ENCODE results near the gene DAPK2. TPM values are rescaled to one million over a fixed set of nuclear protein-coding genes. Genes with fewer than 3 reads are reported as not detected.

Gene DAPK2
- total and polyA plus RNA-seq, 2 of the 4 experiments (the other 2 are of a cell fraction), result 0.34 to 0.36 TPM

DNA sequence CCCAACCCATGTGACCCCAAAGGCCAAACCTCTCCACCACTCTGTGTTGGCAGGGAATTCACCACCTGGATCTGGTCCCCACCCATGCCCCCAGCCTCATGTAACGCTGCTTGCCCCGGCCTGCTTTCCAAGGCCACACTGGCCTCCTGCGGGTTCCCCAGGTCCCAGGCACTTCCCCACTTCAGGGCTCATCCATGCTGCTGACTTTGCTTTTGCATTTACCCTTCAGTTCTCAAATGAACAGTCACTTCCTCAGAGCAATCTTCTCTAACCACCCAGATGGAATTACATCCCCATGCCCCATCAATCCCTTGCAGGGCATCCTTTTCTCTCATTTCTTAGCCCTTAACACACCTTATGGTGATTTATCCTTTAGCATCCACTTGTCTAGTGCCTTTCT lies 9.2 kb downstream of the DAPK2 start:
- Histone ChIP-seq H2BK5ac (ENCODE audit: low read depth, low read length, poor library complexity, severe bottlenecking) (no peak overlapping the region), H3K36me3 (ENCODE audit: control insufficient read depth, insufficient read depth, low read length) (no peaks in the 10 kb centered on the region), H3K4me3 (ENCODE audit: insufficient read depth, low read depth, low read length) (no peak overlapping the region), H3K56ac (ENCODE audit: extremely low read depth, insufficient read depth, low read length) (no peak overlapping the region), H2AFZ (replicated peaks; ENCODE audit: low read length, poor library complexity) (no peak overlapping the region), H3K9me1 (ENCODE audit: insufficient read depth, low read length) (no peaks in the 10 kb centered on the region), H3K23ac (ENCODE audit: low read depth, low read length) (no peak overlapping the region), H2AK9ac (replicated peaks; ENCODE audit: low read depth, low read length, poor library complexity) (no peak overlapping the region), H4K8ac (ENCODE audit: low read depth in 2 of 2, low read length in 2 of 2) (no peak overlapping the region), H3K14ac (replicated peaks; ENCODE audit: low read depth, low read length) (no peak overlapping the region), H2BK20ac (ENCODE audit: low read depth, low read length) (no peak overlapping the region), H2AK5ac (ENCODE audit: low read depth, low read length) (no peak overlapping the region), H3K27me3 (ENCODE audit: control insufficient read depth, insufficient read depth, low read length) (peaks cover 10% of the 10 kb centered on the region), H3K9ac (ENCODE audit: low read depth, low read length) (no peak overlapping the region), H4K91ac (ENCODE audit: insufficient read depth, low read depth, low read length) (no peak overlapping the region), H3K4me1 (ENCODE audit: control insufficient read depth, insufficient read depth, low read length) (no peaks in the 10 kb centered on the region), H4K20me1 (ENCODE audit: insufficient read depth, low read length) (no peaks in the 10 kb centered on the region), H2BK120ac (ENCODE audit: low read depth, low read length) (no peak overlapping the region), H3K4me2 (ENCODE audit: low read depth, low read length) (no peak overlapping the region), H2BK15ac (ENCODE audit: low read depth, low read length) (no peak overlapping the region), H3K9me3 (ENCODE audit: control insufficient read depth, insufficient read depth, low read length) (no peaks in the 10 kb centered on the region), H4K5ac (ENCODE audit: low read depth, low read length) (no peak overlapping the region), H3K79me1 (ENCODE audit: low read depth in 1 of 2, low read length in 2 of 2) (no peaks in the 10 kb centered on the region), H3K18ac (ENCODE audit: low read depth, low read length) (no peak overlapping the region), H3K4ac (ENCODE audit: low read depth, low read length) (no peak overlapping the region), H3K27ac (ENCODE audit: insufficient read depth, low read length) (no peak overlapping the region)
- no TSS peak for BruUV-seq (replicated peaks)
- ATAC-seq (ENCODE audit: low read depth) (no peak), DNase-seq (no peak)
- dilution Hi-C loops (cut with HindIII; ENCODE audit: low sequenced_read_pairs, unreplicated experiment) (no loop called here), intact Hi-C loops (cut with micrococcal nuclease) (no loop called here), in situ Hi-C loops (cut with MboI; ENCODE audit: low sequenced_read_pairs) (loop anchor here (25.0 kb wide), 1 partner anchor 175 kb away; no protein-coding TSS in a partner anchor)
- no peak for TF ChIP-seq MAZ (IDR thresholded peaks at IDR 0.05; ENCODE audit: borderline replicate concordance, low read depth, low read length)
- TF ChIP-seq RFX5 (IDR thresholded peaks at IDR 0.05; ENCODE audit: low read depth, low read length), result no peak
- TF ChIP-seq, protein P1, sequence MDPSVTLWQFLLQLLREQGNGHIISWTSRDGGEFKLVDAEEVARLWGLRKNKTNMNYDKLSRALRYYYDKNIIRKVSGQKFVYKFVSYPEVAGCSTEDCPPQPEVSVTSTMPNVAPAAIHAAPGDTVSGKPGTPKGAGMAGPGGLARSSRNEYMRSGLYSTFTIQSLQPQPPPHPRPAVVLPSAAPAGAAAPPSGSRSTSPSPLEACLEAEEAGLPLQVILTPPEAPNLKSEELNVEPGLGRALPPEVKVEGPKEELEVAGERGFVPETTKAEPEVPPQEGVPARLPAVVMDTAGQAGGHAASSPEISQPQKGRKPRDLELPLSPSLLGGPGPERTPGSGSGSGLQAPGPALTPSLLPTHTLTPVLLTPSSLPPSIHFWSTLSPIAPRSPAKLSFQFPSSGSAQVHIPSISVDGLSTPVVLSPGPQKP (IDR thresholded peaks at IDR 0.05; ENCODE audit: borderline replicate concordance, low read depth, low read length), result no peak
- no peak for TF ChIP-seq POLR2A (IDR thresholded peaks at IDR 0.05; ENCODE audit: low read depth, low read length)
- no peak for TF ChIP-seq MAFK (IDR thresholded peaks at IDR 0.05; ENCODE audit: low read depth, low read length)
- TF ChIP-seq CHD1 (IDR thresholded peaks at IDR 0.05; ENCODE audit: low read depth, low read length), result no peak
- TF ChIP-seq MXI1 (IDR thresholded peaks at IDR 0.05; ENCODE audit: borderline replicate concordance, low read depth, low read length), result no peak
- POLR2A ChIA-PET (ENCODE audit: unreplicated experiment), result no interaction called here
- CTCF ChIA-PET, result no interaction called here
- 85% methylated on average over 3 of the region's 3 CpGs; no CpG with 5 or more reads in 1 of the 2 experiments for WGBS, 2 experiments (ENCODE audit: extremely low coverage in 2 of 2, insufficient read length in 1 of 2)
